Measurements from ENCODE around the gene EPAS1. TPM values are rescaled to one million over a fixed set of nuclear protein-coding genes. Genes with fewer than 3 reads are reported as not detected.

The EPAS1 gene
- total RNA-seq, 1 experiment from 2014 or later, result 127 TPM

DNA sequence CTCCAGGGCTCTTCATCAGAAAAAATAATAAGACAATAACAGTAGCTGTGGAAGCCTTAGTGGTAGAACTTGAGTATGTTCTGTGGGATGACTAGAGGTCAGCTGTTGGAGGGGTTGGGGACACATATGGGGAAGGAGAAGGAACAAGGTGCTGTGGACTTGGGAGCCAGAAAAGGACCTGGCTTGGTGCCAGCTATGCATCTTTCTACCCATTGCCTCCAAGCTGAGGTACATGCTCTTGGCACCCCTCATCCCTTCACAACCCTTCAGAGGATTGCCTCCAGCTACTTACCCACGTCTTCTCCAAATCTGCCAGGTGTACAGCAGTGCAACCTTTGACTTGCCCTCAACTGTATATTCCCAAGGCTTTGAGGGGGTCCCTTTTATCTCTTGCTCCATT, 15.3 kb upstream of the EPAS1 start:
- no peak for DNase-seq
- no TSS peak for BruUV-seq (replicated peaks)
- ChIA-PET CTCF (no interaction called here), POLR2A (ENCODE audit: unreplicated experiment) (no interaction called here)
- Histone ChIP-seq H3K27ac (no peak overlapping the region), H3K4me1 (replicated peaks; ENCODE audit: insufficient read depth) (peaks cover 17% of the 10 kb centered on the region), H3K27me3 (ENCODE audit: insufficient read depth, low read depth) (no peaks in the 10 kb centered on the region), H2AFZ (no peak overlapping the region), H3K9me2 (ENCODE audit: insufficient read depth) (no peaks in the 10 kb centered on the region; the same call in 1 of the 2 replicates), H3K4me2 (no peak overlapping the region), H3K4me3 (no peak overlapping the region), H4K20me1 (ENCODE audit: insufficient read depth) (no peaks in the 10 kb centered on the region), H3K79me2 (ENCODE audit: low read depth) (no peaks in the 10 kb centered on the region), H3K9me3 (ENCODE audit: insufficient read depth, low read depth) (no peaks in the 10 kb centered on the region), H3K36me3 (ENCODE audit: low read depth) (no peaks in the 10 kb centered on the region), H3F3A (ENCODE audit: insufficient read depth, low read depth) (no peaks in the 10 kb centered on the region; the same call in 1 of the 2 replicates)
- intact Hi-C loops (cut with micrococcal nuclease; ENCODE audit: unreplicated experiment), result no loop called here
- TF ChIP-seq EZH2 (IDR thresholded peaks at IDR 0.05; ENCODE audit: low read depth), result no peak
- TF ChIP-seq, protein P1, sequence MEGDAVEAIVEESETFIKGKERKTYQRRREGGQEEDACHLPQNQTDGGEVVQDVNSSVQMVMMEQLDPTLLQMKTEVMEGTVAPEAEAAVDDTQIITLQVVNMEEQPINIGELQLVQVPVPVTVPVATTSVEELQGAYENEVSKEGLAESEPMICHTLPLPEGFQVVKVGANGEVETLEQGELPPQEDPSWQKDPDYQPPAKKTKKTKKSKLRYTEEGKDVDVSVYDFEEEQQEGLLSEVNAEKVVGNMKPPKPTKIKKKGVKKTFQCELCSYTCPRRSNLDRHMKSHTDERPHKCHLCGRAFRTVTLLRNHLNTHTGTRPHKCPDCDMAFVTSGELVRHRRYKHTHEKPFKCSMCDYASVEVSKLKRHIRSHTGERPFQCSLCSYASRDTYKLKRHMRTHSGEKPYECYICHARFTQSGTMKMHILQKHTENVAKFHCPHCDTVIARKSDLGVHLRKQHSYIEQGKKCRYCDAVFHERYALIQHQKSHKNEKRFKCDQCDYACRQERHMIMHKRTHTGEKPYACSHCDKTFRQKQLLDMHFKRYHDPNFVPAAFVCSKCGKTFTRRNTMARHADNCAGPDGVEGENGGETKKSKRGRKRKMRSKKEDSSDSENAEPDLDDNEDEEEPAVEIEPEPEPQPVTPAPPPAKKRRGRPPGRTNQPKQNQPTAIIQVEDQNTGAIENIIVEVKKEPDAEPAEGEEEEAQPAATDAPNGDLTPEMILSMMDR (conservative IDR thresholded peaks at IDR 0.05), result no peak

DNA sequence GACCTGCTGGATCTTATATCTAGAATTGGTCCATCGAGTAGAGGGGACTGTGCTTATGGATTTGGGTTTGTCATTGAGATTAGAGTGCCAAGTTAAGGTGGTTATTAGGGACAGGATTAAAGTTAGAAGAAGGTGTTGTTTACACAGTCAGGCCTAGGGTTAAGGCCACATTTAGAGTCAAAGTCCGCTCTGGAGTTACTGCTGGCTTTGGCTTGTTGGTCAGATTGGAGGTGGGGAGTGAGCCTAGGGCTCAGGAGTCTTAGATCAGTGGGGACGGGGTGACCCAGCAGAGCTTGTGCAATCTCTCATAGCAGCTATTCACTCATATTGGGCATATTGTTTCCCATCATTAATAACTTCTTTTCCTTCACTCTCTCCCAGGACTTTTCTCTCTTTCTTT, 13.5 kb upstream of the EPAS1 start:
- intact Hi-C loops (cut with micrococcal nuclease; ENCODE audit: unreplicated experiment), result no loop called here

DNA sequence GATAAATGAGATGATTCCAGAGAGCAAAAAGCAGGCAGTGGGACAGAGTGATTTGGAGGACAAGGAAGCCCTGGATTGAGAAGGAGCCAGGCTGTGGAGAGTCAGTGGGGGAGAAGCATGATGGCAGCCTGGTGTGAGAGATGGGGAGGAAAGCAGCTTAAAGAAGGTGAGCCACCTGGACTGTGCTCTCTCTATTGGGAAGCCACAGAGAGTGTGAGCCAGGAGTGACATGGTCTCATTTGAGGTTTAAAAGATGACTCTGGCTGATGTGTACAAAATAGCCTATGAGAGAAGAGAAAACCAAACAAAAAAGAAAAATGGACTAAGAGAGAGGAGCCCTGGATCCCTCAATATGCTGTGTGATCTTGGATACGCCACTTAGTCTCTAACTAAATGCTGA, 12.9 kb upstream of the EPAS1 start:
- H3K4me2 ChIP-seq, result no peak overlapping the region
- H3K4me1 ChIP-seq (replicated peaks; ENCODE audit: insufficient read depth), result peaks cover 25% of the 10 kb centered on the region
- intact Hi-C loops (cut with micrococcal nuclease; ENCODE audit: unreplicated experiment), result no loop called here
- H3K9me2 ChIP-seq (ENCODE audit: insufficient read depth), result no peaks in the 10 kb centered on the region; the same call in 1 of the 2 replicates
- TF ChIP-seq, protein P1 (conservative IDR thresholded peaks at IDR 0.05), result no peak
- no peak for TF ChIP-seq EZH2 (IDR thresholded peaks at IDR 0.05; ENCODE audit: low read depth)
- no peaks in the 10 kb centered on the region for H3K79me2 ChIP-seq (ENCODE audit: low read depth)
- no peaks in the 10 kb centered on the region for H3K27me3 ChIP-seq (ENCODE audit: insufficient read depth, low read depth)
- no peak overlapping the region for H3K4me3 ChIP-seq
- no peaks in the 10 kb centered on the region for H4K20me1 ChIP-seq (ENCODE audit: insufficient read depth)
- no peaks in the 10 kb centered on the region for H3K9me3 ChIP-seq (ENCODE audit: insufficient read depth, low read depth)
- no peak for DNase-seq
- CTCF ChIA-PET, result no interaction called here
- no peak overlapping the region for H3K27ac ChIP-seq
- H3F3A ChIP-seq (ENCODE audit: insufficient read depth, low read depth), result no peaks in the 10 kb centered on the region; the same call in 1 of the 2 replicates
- no TSS peak for BruUV-seq (replicated peaks)
- H3K36me3 ChIP-seq (ENCODE audit: low read depth), result no peaks in the 10 kb centered on the region
- H2AFZ ChIP-seq, result no peak overlapping the region
- POLR2A ChIA-PET (ENCODE audit: unreplicated experiment), result interaction anchor here (0.6 kb wide), 1 partner anchor 217 kb away, joined by 3 read pairs; no protein-coding TSS in a partner anchor

More for the DNA sequence above, 13.5 kb upstream of the EPAS1 start:
- no peaks in the 10 kb centered on the region for H3K27me3 ChIP-seq (ENCODE audit: insufficient read depth, low read depth)
- CTCF ChIA-PET, result no interaction called here
- peaks cover 25% of the 10 kb centered on the region for H3K4me1 ChIP-seq (replicated peaks; ENCODE audit: insufficient read depth)
- H3K36me3 ChIP-seq (ENCODE audit: low read depth), result no peaks in the 10 kb centered on the region
- H3K4me2 ChIP-seq, result no peak overlapping the region
- no peak overlapping the region for H3K4me3 ChIP-seq
- no peaks in the 10 kb centered on the region; the same call in 1 of the 2 replicates for H3K9me2 ChIP-seq (ENCODE audit: insufficient read depth)
- DNase-seq, result no peak
- H3K27ac ChIP-seq, result no peak overlapping the region
- no peaks in the 10 kb centered on the region for H4K20me1 ChIP-seq (ENCODE audit: insufficient read depth)
- no peaks in the 10 kb centered on the region; the same call in 1 of the 2 replicates for H3F3A ChIP-seq (ENCODE audit: insufficient read depth, low read depth)
- no peaks in the 10 kb centered on the region for H3K79me2 ChIP-seq (ENCODE audit: low read depth)
- H2AFZ ChIP-seq, result no peak overlapping the region
- BruUV-seq (replicated peaks), result no TSS peak
- POLR2A ChIA-PET (ENCODE audit: unreplicated experiment), result interaction anchor here (0.6 kb wide), 1 partner anchor 216 kb away, joined by 3 read pairs; no protein-coding TSS in a partner anchor
- TF ChIP-seq EZH2 (IDR thresholded peaks at IDR 0.05; ENCODE audit: low read depth), result no peak
- TF ChIP-seq, protein P1 (conservative IDR thresholded peaks at IDR 0.05), result no peak
- no peaks in the 10 kb centered on the region for H3K9me3 ChIP-seq (ENCODE audit: insufficient read depth, low read depth)

Measured in PC-9 (cell line).